Naive thymus-derived CD4-positive, alpha-beta T cell (primary cell): ENCODE results near the gene OTULIN. TPM values are rescaled to one million over a fixed set of nuclear protein-coding genes. Genes with fewer than 3 reads are reported as not detected.

Experiments
- ATAC-seq: fragments of 150-1000 bp; cut with Tn5 transposase; 2 replicates; pipeline ENCODE4 v1.10.0; 2021; ENCODE audit warnings: mild to moderate bottlenecking, moderate library complexity
- CTCF ChIA-PET: fragments of 350-600 bp; sonication (Branson Sonifier 250); formaldehyde crosslinking; loops from one replicate; lab custom pipeline; 2021; ENCODE audit warnings: antibody characterized with exemption; lab: Charles Lee
- POLR2A ChIA-PET: fragments of 350-600 bp; sonication (Branson Sonifier 250); formaldehyde crosslinking; loops from one replicate; lab custom pipeline; 2021; ENCODE audit warnings: antibody characterized with exemption, inconsistent platforms; lab: Charles Lee
- DNase-seq, 9 donors: peaks; one replicate each; pipeline versions ENCODE4 v3.0.0 to v3.0.0-alpha.2; 2020 to 2022; ENCODE audit warnings: mixed read lengths in 1 of 9
- H3K27ac ChIP-seq: one replicate; pipeline ENCODE4 v1.7.0; 2013; ENCODE audit warnings: mild to moderate bottlenecking, low read depth, low read length, moderate library complexity
- H3K27me3 ChIP-seq, 2 donors: one replicate each; pipeline ENCODE4 v1.7.0; 2013; ENCODE audit warnings: low read length in 2 of 2, mild to moderate bottlenecking in 2 of 2, moderate library complexity in 2 of 2; ENCODE audit not compliant: control insufficient read depth in 2 of 2, insufficient read depth in 2 of 2
- H3K36me3 ChIP-seq, 3 experiments: 1 replicate in 2 of 3; 2 replicates in 1 of 3; pipeline ENCODE4 v1.7.0; 2013; ENCODE audit warnings: low read length in 3 of 3, mild to moderate bottlenecking in 3 of 3, moderate library complexity in 1 of 3; ENCODE audit not compliant: insufficient read depth in 3 of 3, control insufficient read depth in 2 of 3
- H3K4me1 ChIP-seq, 2 donors: one replicate each; pipeline ENCODE4 v1.7.0; 2013; ENCODE audit warnings: low read length in 2 of 2, mild to moderate bottlenecking in 2 of 2, moderate library complexity in 1 of 2; ENCODE audit not compliant: control insufficient read depth in 2 of 2, insufficient read depth in 2 of 2
- H3K4me3 ChIP-seq: 2 replicates; pipeline ENCODE4 v1.7.0; 2013; ENCODE audit warnings: mild to moderate bottlenecking, low read length
- H3K9me3 ChIP-seq, 3 experiments: 1 replicate in 2 of 3; 2 replicates in 1 of 3; pipeline ENCODE4 v1.7.0; 2013; ENCODE audit warnings: low read length in 3 of 3; ENCODE audit not compliant: control insufficient read depth in 2 of 3
- H3K27ac Mint-ChIP-seq, 9 donors: one replicate each; pipeline ENCODE4 v1.8.0; 2020 to 2022; ENCODE audit warnings: mixed read lengths in 9 of 9, mild to moderate bottlenecking in 8 of 9, moderate library complexity in 5 of 9, inconsistent platforms in 2 of 9
- H3K27me3 Mint-ChIP-seq, 5 donors: one replicate each; pipeline ENCODE4 v1.8.0; 2021 to 2022; ENCODE audit warnings: mixed read lengths in 5 of 5, mild to moderate bottlenecking in 1 of 5
- H3K36me3 Mint-ChIP-seq, 5 donors: one replicate each; pipeline ENCODE4 v1.8.0; 2020 to 2022; ENCODE audit warnings: mixed read lengths in 5 of 5, mild to moderate bottlenecking in 3 of 5, inconsistent platforms in 1 of 5
- H3K4me1 Mint-ChIP-seq, 7 donors: one replicate each; pipeline ENCODE4 v1.8.0; 2020 to 2022; ENCODE audit warnings: mixed read lengths in 7 of 7, mild to moderate bottlenecking in 3 of 7, inconsistent platforms in 1 of 7
- H3K4me3 Mint-ChIP-seq, 10 donors: one replicate each; pipeline ENCODE4 v1.8.0; 2020 to 2022; ENCODE audit warnings: mild to moderate bottlenecking in 10 of 10, mixed read lengths in 10 of 10, moderate library complexity in 6 of 10, inconsistent platforms in 2 of 10
- H3K9me3 Mint-ChIP-seq, 11 donors: one replicate each; pipeline ENCODE4 v1.8.0; 2020 to 2022; ENCODE audit warnings: mixed read lengths in 11 of 11, mild to moderate bottlenecking in 4 of 11, inconsistent platforms in 1 of 11, moderate library complexity in 1 of 11
- intact Hi-C, 2 donors: fragments of 100-400 bp; cut with micrococcal nuclease; formaldehyde crosslinking; loops; one replicate each; pipeline ENCODE4 v1.15.1; 2023
- polyA plus RNA-seq, 2 donors: library from polyadenylated mRNA; unstranded; fragments of 300-500 nt; fragmentation: Illumina TruSeq; gene quantifications; one replicate each; pipeline ENCODE4 v1.2.3, GENCODE V29; 2021
- total RNA-seq, 6 experiments: library from RNA in 5 of 6; stranded (reverse) in 5 of 6; gene quantifications; 1 replicate in 5 of 6; 2 replicates in 1 of 6; pipeline ENCODE4 v1.2.3 and lab custom pipeline; 2021 to 2026

OTULIN gene
- total and polyA plus RNA-seq, 7 experiments from 2014 or later = 12.1 to 66.9 (median 57.1) TPM

GRCh38 chr5:14635656-14636055, 28.9 kb upstream of the OTULIN start:
- Histone ChIP-seq H3K4me1 (no peaks in the 10 kb centered on the region), H3K27ac (no peak overlapping the region), H3K4me3 (no peak overlapping the region), H3K9me3 (no peaks in the 10 kb centered on the region), H3K36me3 (no peaks in the 10 kb centered on the region), H3K27me3 (no peaks in the 10 kb centered on the region)
- no peak for DNase-seq
- intact Hi-C loops = no loop called here
- Mint-ChIP-seq H3K36me3 (peaks cover 0 to 1% (median 0%) of the 10 kb centered on the region in 5 donors), H3K9me3 (peaks cover 0 to under 1% (median 0%) of the 10 kb centered on the region in 11 donors), H3K27ac (no peak overlapping the region), H3K4me1 (no peaks in the 10 kb centered on the region), H3K4me3 (no peak overlapping the region), H3K27me3 (peaks cover 0 to 17% (median 0%) of the 10 kb centered on the region in 5 donors)
- CTCF ChIA-PET = interaction anchor here (1.9 kb wide), 1 partner anchor 13 kb away, joined by 4 read pairs; no protein-coding TSS in a partner anchor
- ATAC-seq = no peak
- POLR2A ChIA-PET = no interaction called here

DNA sequence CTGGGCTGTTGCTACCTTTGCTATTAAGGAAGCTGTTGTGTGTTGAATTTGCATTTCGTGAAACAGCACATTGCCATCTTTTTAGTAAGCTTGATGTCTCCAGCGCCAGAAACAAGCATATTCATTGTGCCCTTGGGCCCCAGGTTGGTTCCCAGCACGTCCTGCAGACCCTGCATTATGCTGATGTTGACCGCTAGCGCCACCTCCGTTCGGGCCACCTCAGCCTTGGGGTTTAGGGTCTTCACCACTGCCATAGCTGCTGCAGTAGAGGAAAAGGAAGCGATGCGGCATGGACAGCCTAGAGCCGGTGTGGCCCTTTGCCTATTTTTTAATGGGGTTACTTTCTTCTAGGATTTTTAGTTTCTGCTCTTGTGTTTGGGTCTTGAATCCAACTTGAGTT, 23.8 kb upstream of the OTULIN start:
- ChIA-PET POLR2A (no interaction called here), CTCF (interaction anchor here (1.7 kb wide), 1 partner anchor 8 kb away, joined by 10 read pairs; no protein-coding TSS in a partner anchor)
- H3K4me3 ChIP-seq = no peak overlapping the region
- Mint-ChIP-seq H3K27ac (no peak overlapping the region), H3K9me3 (peaks cover 0 to 2% (median 0%) of the 10 kb centered on the region in 11 donors), H3K27me3 (peaks cover 0 to 44% (median 17%) of the 10 kb centered on the region in 5 donors), H3K4me3 (no peak overlapping the region), H3K36me3 (no peaks in the 10 kb centered on the region), H3K4me1 (peaks cover 0 to 2% (median 0%) of the 10 kb centered on the region in 7 donors)
- no peaks in the 10 kb centered on the region for H3K4me1 ChIP-seq
- H3K27ac ChIP-seq = no peak overlapping the region
- no peak for ATAC-seq
- no peaks in the 10 kb centered on the region for H3K36me3 ChIP-seq
- DNase-seq = no peak
- intact Hi-C loops = loop anchor here in 1 of 2 donors (10.0 kb wide), 1 partner anchor 646 kb away; no protein-coding TSS in a partner anchor
- H3K27me3 ChIP-seq = no peaks in the 10 kb centered on the region
- H3K9me3 ChIP-seq = no peaks in the 10 kb centered on the region

DNA sequence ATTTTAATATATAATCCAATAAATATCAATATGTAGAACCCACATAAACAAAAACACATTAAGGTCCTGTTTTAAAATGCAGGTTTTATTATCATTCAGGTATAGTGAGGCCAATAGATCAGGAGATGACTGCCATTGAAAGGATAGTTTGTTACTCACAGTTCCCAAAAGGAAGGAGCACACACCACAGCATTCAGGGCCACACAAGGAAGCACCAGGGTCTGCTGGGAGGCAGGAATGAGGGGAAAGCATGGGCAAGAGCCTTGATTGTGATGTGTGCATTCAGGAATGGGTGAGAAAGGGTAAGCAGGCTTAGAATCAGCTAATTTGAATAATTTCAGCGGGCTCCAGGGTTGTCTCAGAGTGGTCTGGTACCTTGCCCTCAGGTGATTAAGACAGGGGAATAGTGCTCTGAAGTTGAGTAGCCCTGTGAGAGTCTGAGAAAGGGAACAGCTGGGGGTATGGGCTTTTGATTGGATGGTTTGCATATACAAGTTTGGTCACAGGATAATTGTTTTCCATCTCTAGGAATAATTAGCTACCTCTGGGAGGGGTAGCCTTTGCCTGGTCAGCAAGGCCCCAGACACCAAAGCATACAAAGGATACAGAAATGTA, 19.8 kb upstream of the OTULIN start:
- H3K27me3 Mint-ChIP-seq = peaks cover 5 to 42% (median 18%) of the 10 kb centered on the region in 5 donors
- Histone ChIP-seq H3K9me3 (no peaks in the 10 kb centered on the region), H3K27me3 (no peaks in the 10 kb centered on the region), H3K27ac (no peak overlapping the region), H3K4me3 (no peak overlapping the region), H3K36me3 (no peaks in the 10 kb centered on the region), H3K4me1 (no peaks in the 10 kb centered on the region)
- H3K4me1 Mint-ChIP-seq = peaks cover 0 to 8% (median 0%) of the 10 kb centered on the region in 7 donors
- no peak overlapping the region for H3K27ac Mint-ChIP-seq
- no peak overlapping the region for H3K4me3 Mint-ChIP-seq
- DNase-seq (no peak), ATAC-seq (no peak)
- intact Hi-C loops = loop anchor here (5.0 to 10.0 kb wide), 3 partner anchors 47 to 650 kb away; partner anchors contain the start of gene OTULINL (in 1 of the 2)
- ChIA-PET POLR2A (no interaction called here), CTCF (interaction anchor here (0.7 to 1.1 kb wide), 3 partner anchors 62 to 283 kb away, joined by 3 to 4 read pairs (median 3); no protein-coding TSS in a partner anchor)
- H3K36me3 Mint-ChIP-seq = no peaks in the 10 kb centered on the region
- peaks cover 0 to 2% (median 0%) of the 10 kb centered on the region in 11 donors for H3K9me3 Mint-ChIP-seq

DNA sequence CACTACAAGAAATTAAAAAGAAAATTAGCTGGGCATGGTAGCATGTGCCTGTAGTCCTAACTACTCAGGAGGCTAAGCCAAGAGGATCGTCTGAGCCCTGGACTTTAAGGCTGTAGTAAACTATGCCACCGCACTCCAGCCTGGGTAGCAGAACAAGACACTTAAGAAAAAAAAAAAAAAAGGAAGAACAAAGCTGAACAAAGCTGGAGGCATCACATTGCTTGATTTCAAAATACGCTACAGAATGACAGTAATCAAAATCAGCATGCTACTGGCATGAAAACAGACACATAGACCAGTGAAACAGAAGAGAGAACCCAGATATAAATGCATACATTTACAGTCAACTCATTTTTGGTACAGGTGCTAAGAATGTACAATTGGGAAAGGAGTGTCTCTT, 14.5 kb upstream of the OTULIN start:
- no peak overlapping the region for H3K27ac Mint-ChIP-seq
- no peak for ATAC-seq
- H3K9me3 Mint-ChIP-seq = no peaks in the 10 kb centered on the region
- Histone ChIP-seq H3K27ac (no peak overlapping the region), H3K9me3 (no peaks in the 10 kb centered on the region), H3K27me3 (no peaks in the 10 kb centered on the region), H3K4me3 (no peak overlapping the region), H3K4me1 (no peaks in the 10 kb centered on the region), H3K36me3 (no peaks in the 10 kb centered on the region)
- peaks cover 10 to 40% (median 19%) of the 10 kb centered on the region in 5 donors for H3K27me3 Mint-ChIP-seq
- no peak for DNase-seq
- no peaks in the 10 kb centered on the region for H3K36me3 Mint-ChIP-seq
- ChIA-PET POLR2A (interaction anchor here (0.6 kb wide), 1 partner anchor 529 kb away, joined by 5 read pairs; no protein-coding TSS in a partner anchor), CTCF (interaction anchor here (1.0 to 5.2 kb wide), 6 partner anchors 250 to 299 kb away, joined by 3 to 124 read pairs (median 26); no protein-coding TSS in a partner anchor)
- no peak overlapping the region for H3K4me3 Mint-ChIP-seq
- H3K4me1 Mint-ChIP-seq = peaks cover 0 to 17% (median 2%) of the 10 kb centered on the region in 7 donors
- intact Hi-C loops = no loop called here

DNA sequence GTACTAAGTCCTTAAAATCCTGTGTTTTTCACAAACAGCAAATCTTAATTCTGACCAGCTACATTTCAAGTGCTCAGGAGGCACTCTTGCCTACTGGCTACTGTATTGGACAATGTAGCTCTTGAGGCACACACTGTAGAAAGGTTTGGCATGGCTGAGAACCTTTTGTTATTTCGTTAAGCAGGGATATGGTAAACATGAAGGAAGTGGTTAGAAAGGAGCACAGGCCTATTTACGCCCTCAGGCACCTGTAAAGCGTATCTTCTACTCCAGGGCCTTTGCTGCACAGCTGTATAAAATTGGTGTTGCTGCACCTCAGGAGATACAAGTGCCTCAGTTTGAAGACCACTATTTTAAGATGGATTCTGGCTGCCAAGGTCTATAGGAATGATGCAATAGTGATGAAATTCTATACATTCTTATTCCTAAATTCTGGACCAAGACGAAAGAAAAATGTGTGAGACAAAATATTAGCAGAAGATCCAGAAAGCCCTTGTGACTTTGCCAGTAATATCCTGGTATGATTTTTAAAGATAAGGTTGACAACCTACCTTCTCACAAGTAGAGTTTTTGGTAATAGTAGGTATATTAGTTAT, 9.3 kb upstream of the OTULIN start:
- Histone ChIP-seq H3K4me1 (no peaks in the 10 kb centered on the region), H3K36me3 (no peaks in the 10 kb centered on the region), H3K9me3 (no peaks in the 10 kb centered on the region), H3K27me3 (no peaks in the 10 kb centered on the region), H3K27ac (no peak overlapping the region), H3K4me3 (no peak overlapping the region)
- ATAC-seq (no peak), DNase-seq (no peak)
- intact Hi-C loops = no loop called here
- ChIA-PET POLR2A (no interaction called here), CTCF (interaction anchor here (0.9 to 1.7 kb wide), 4 partner anchors 293 to 348 kb away, joined by 3 to 9 read pairs (median 3); no protein-coding TSS in a partner anchor)
- Mint-ChIP-seq H3K9me3 (no peaks in the 10 kb centered on the region), H3K27me3 (peaks cover 0 to 19% (median 7%) of the 10 kb centered on the region in 5 donors), H3K4me1 (peaks cover 0 to 25% (median 8%) of the 10 kb centered on the region in 7 donors), H3K4me3 (no peak overlapping the region), H3K27ac (no peak overlapping the region), H3K36me3 (no peaks in the 10 kb centered on the region)

- Mint-ChIP-seq H3K4me1 (peaks cover 2 to 35% (median 16%) of the 10 kb centered on the region in 7 donors), H3K27me3 (peaks cover 0 to 10% (median 0%) of the 10 kb centered on the region in 5 donors), H3K36me3 (peaks cover 0 to 8% (median 0%) of the 10 kb centered on the region in 5 donors), H3K9me3 (peaks cover 0 to 3% (median 0%) of the 10 kb centered on the region in 11 donors), H3K27ac (no peak overlapping the region), H3K4me3 (no peak overlapping the region)
- Histone ChIP-seq H3K9me3 (no peaks in the 10 kb centered on the region), H3K27ac (no peak overlapping the region), H3K27me3 (no peaks in the 10 kb centered on the region), H3K4me3 (no peak overlapping the region), H3K4me1 (no peaks in the 10 kb centered on the region), H3K36me3 (no peaks in the 10 kb centered on the region)
- POLR2A ChIA-PET = interaction anchor here (0.6 kb wide), 1 partner anchor 245 kb away, joined by 3 read pairs; no protein-coding TSS in a partner anchor
- DNase-seq = no peak
- intact Hi-C loops = no loop called here
- CTCF ChIA-PET = interaction anchor here (0.9 to 2.4 kb wide), 2 partner anchors 8 to 257 kb away, joined by 3 to 14 read pairs; no protein-coding TSS in a partner anchor
- no peak for ATAC-seq
These were observed 7.6 kb upstream of the OTULIN start for GRCh38 chr5:14656898-14657297.
